ENCODE data around the gene ZNF85. TPM values are rescaled to one million over a fixed set of nuclear protein-coding genes. Genes with fewer than 3 reads are reported as not detected.

The ZNF85 gene
- total RNA-seq = 1.3 and 3.6 TPM in 2 replicates

- no peak for FAIRE-seq
Observed at GRCh38 chr19:20923077-20923871, at the start of gene ZNF85. Gene ZNF85 (plus strand): TSS chr19:20923251. CDS start chr19:20923401, 150 bp downstream.

GRCh38 chr19:20879501-20879900, 43.5 kb upstream of the ZNF85 start:
- FAIRE-seq = peak; percentile 62
- no peaks in the 10 kb centered on the region for H3K36me3 ChIP-seq (ENCODE audit: control insufficient read depth, insufficient read depth, low read length)
- TF ChIP-seq CTCF (IDR thresholded peaks at IDR 0.05; ENCODE audit: insufficient read depth, low read length, severe bottlenecking) = no peak
- no peaks in the 10 kb centered on the region for H3K27me3 ChIP-seq (ENCODE audit: control insufficient read depth, insufficient read depth, low read length)
- no peak overlapping the region for H3K4me3 ChIP-seq (ENCODE audit: low read depth, low read length)
- no peak for DNase-seq (ENCODE audit: low read depth)

More at GRCh38 chr19:20923077-20923871, at the start of gene ZNF85:
- peak; percentile 84 for DNase-seq (ENCODE audit: low read depth)
- no peak for TF ChIP-seq CTCF (IDR thresholded peaks at IDR 0.05; ENCODE audit: insufficient read depth, low read length, severe bottlenecking)
- no peaks in the 10 kb centered on the region for H3K27me3 ChIP-seq (ENCODE audit: control insufficient read depth, insufficient read depth, low read length)
- no peaks in the 10 kb centered on the region for H3K36me3 ChIP-seq (ENCODE audit: control insufficient read depth, insufficient read depth, low read length)
- H3K4me3 ChIP-seq (ENCODE audit: low read depth, low read length) = peak within 1 kb of the TSS; percentile 62

- TF ChIP-seq CTCF (IDR thresholded peaks at IDR 0.05; ENCODE audit: insufficient read depth, low read length, severe bottlenecking) = no peak
- Histone ChIP-seq H3K27me3 (ENCODE audit: control insufficient read depth, insufficient read depth, low read length) (no peaks in the 10 kb centered on the region), H3K4me3 (ENCODE audit: low read depth, low read length) (no peak overlapping the region), H3K36me3 (ENCODE audit: control insufficient read depth, insufficient read depth, low read length) (no peaks in the 10 kb centered on the region)
- FAIRE-seq (peak; percentile 73), DNase-seq (ENCODE audit: low read depth) (peak; percentile 22)
Observed at GRCh38 chr19:20912973-20913372, 10.1 kb upstream of the ZNF85 start.

- no peak for TF ChIP-seq CTCF (IDR thresholded peaks at IDR 0.05; ENCODE audit: insufficient read depth, low read length, severe bottlenecking)
Observed at GRCh38 chr19:20925481-20925880, 2.4 kb downstream of the ZNF85 start.

GRCh38 chr19:20926796-20927195, 3.7 kb downstream of the ZNF85 start:
- no peak for TF ChIP-seq CTCF (IDR thresholded peaks at IDR 0.05; ENCODE audit: insufficient read depth, low read length, severe bottlenecking)
- DNase-seq (ENCODE audit: low read depth) = no peak
- Histone ChIP-seq H3K36me3 (ENCODE audit: control insufficient read depth, insufficient read depth, low read length) (no peaks in the 10 kb centered on the region), H3K4me3 (ENCODE audit: low read depth, low read length) (no peak overlapping the region), H3K27me3 (ENCODE audit: control insufficient read depth, insufficient read depth, low read length) (no peaks in the 10 kb centered on the region)
- no peak for FAIRE-seq

More at GRCh38 chr19:20925481-20925880, 2.4 kb downstream of the ZNF85 start:
- H3K27me3 ChIP-seq (ENCODE audit: control insufficient read depth, insufficient read depth, low read length) = no peaks in the 10 kb centered on the region
- no peak for DNase-seq (ENCODE audit: low read depth)
- H3K36me3 ChIP-seq (ENCODE audit: control insufficient read depth, insufficient read depth, low read length) = no peaks in the 10 kb centered on the region
- H3K4me3 ChIP-seq (ENCODE audit: low read depth, low read length) = no peak overlapping the region
- no peak for FAIRE-seq

Measured in bronchial epithelial cell (primary cell).